Natural killer cell (primary cell): ENCODE results near the gene SHISA6. TPM values are rescaled to one million over a fixed set of nuclear protein-coding genes. Genes with fewer than 3 reads are reported as not detected.

Source experiments
- ATAC-seq, 3 donors: fragments of 150-1000 bp in 2 of 3; fragments of 200-7000 bp in 1 of 3; cut with Tn5 transposase; 1 replicate in 1 of 3; 2 replicates in 2 of 3; pipeline ENCODE4 v1.10.0; 2021; ENCODE audit warnings: mild to moderate bottlenecking in 2 of 3, moderate library complexity in 2 of 3
- DNase-seq, 2 donors: peaks; one replicate each; pipeline versions ENCODE4 v3.0.0 to v3.0.0-alpha.2; 2013 to 2021; ENCODE audit warnings: mixed read lengths in 1 of 2
- H3K27ac ChIP-seq: one replicate; pipeline ENCODE4 v1.5.1; 2013; ENCODE audit warnings: mild to moderate bottlenecking, low read length
- H3K27me3 ChIP-seq: one replicate; pipeline ENCODE4 v1.6.1; 2013; ENCODE audit warnings: low read length; ENCODE audit not compliant: control insufficient read depth, insufficient read depth
- H3K36me3 ChIP-seq: one replicate; pipeline ENCODE4 v1.6.1; 2013; ENCODE audit warnings: low read length; ENCODE audit not compliant: control insufficient read depth, insufficient read depth
- H3K4me1 ChIP-seq: one replicate; pipeline ENCODE4 v1.6.1; 2013; ENCODE audit warnings: low read length; ENCODE audit not compliant: control insufficient read depth, insufficient read depth
- H3K4me3 ChIP-seq: one replicate; pipeline ENCODE4 v1.5.1; 2013; ENCODE audit warnings: low read length
- H3K9me3 ChIP-seq: one replicate; pipeline ENCODE4 v1.6.1; 2013; ENCODE audit warnings: low read length; ENCODE audit not compliant: control insufficient read depth, insufficient read depth
- H3K27ac Mint-ChIP-seq, 2 donors: one replicate each; pipeline ENCODE4 v1.8.0; 2022; ENCODE audit warnings: mild to moderate bottlenecking in 2 of 2, mixed read lengths in 2 of 2, moderate library complexity in 1 of 2
- H3K27me3 Mint-ChIP-seq, 2 donors: one replicate each; pipeline ENCODE4 v1.8.0; 2022; ENCODE audit warnings: low read depth in 2 of 2, mixed read lengths in 2 of 2
- H3K36me3 Mint-ChIP-seq: one replicate; pipeline ENCODE4 v1.8.0; 2022; ENCODE audit warnings: mixed read lengths
- H3K4me1 Mint-ChIP-seq, 2 donors: one replicate each; pipeline ENCODE4 v1.8.0; 2022; ENCODE audit warnings: mixed read lengths in 2 of 2
- H3K4me3 Mint-ChIP-seq: one replicate; pipeline ENCODE4 v1.8.0; 2022; ENCODE audit warnings: mild to moderate bottlenecking, moderate library complexity, mixed read lengths
- H3K9me3 Mint-ChIP-seq, 2 donors: one replicate each; pipeline ENCODE4 v1.8.0; 2022; ENCODE audit warnings: mixed read lengths in 2 of 2
- WGBS: methylation state at CpG from one replicate; pipeline ENCODE4 v1.1.7; 2013; ENCODE audit warnings: missing lambda C conversion rate; ENCODE audit not compliant: insufficient coverage; 5-methylcytosine and 5-hydroxymethylcytosine counted together
- intact Hi-C: fragments of 100-400 bp; cut with micrococcal nuclease; formaldehyde crosslinking; loops from one replicate; pipeline ENCODE4 v1.14.2; 2022
- total RNA-seq, 4 donors: library from RNA; stranded (reverse); fragments of 120-200 nt in 1 of 4; gene quantifications; one replicate each; pipeline versions ENCODE4 v1.2.3 to v1.2.4, GENCODE V29; 2013 to 2022
- TF ChIP-seq, protein P1 (sequence below): fragments of 200-600 bp; IDR thresholded peaks from one replicate; pipeline ENCODE4 v1.8.0; 2022; ENCODE audit warnings: antibody characterized with exemption

The SHISA6 gene
- total RNA-seq, 3 donors from 2014 or later (not counting 1 experiment from before 2014, with no cell fraction given): not detected

DNA sequence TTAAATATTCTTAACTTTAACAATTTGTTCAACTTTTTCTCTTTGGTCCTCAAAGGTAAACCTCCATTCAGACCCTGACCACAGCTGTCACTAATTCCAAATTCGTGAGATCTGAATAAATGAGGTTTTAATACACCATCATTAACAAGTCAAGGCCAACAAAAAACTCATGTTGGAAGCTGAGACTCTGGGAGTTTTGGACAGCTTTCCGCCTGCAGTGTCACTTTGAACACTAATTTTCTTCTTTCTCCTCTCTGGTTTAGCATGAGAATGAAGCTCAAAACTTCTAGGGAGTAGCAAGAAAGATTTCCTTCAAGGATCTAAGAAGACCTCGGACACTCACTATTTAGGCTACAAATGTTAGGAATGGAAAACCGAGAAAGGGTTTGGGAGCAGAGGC, 324.6 kb downstream of the SHISA6 start:
- H3K27me3 Mint-ChIP-seq: no peaks in the 10 kb centered on the region
- Histone ChIP-seq H3K27me3 (no peaks in the 10 kb centered on the region), H3K36me3 (no peaks in the 10 kb centered on the region), H3K4me1 (no peaks in the 10 kb centered on the region), H3K9me3 (no peaks in the 10 kb centered on the region), H3K4me3 (no peak overlapping the region), H3K27ac (no peak overlapping the region)
- no peak for ATAC-seq
- no peak overlapping the region for H3K27ac Mint-ChIP-seq
- peaks cover 12% of the 10 kb centered on the region in 2 donors for H3K9me3 Mint-ChIP-seq
- no peak for DNase-seq
- 82% methylated on average over 4 of the region's 4 CpGs for WGBS
- H3K36me3 Mint-ChIP-seq: no peaks in the 10 kb centered on the region
- intact Hi-C loops: no loop called here
- TF ChIP-seq, protein P1, sequence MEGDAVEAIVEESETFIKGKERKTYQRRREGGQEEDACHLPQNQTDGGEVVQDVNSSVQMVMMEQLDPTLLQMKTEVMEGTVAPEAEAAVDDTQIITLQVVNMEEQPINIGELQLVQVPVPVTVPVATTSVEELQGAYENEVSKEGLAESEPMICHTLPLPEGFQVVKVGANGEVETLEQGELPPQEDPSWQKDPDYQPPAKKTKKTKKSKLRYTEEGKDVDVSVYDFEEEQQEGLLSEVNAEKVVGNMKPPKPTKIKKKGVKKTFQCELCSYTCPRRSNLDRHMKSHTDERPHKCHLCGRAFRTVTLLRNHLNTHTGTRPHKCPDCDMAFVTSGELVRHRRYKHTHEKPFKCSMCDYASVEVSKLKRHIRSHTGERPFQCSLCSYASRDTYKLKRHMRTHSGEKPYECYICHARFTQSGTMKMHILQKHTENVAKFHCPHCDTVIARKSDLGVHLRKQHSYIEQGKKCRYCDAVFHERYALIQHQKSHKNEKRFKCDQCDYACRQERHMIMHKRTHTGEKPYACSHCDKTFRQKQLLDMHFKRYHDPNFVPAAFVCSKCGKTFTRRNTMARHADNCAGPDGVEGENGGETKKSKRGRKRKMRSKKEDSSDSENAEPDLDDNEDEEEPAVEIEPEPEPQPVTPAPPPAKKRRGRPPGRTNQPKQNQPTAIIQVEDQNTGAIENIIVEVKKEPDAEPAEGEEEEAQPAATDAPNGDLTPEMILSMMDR: no peak
- H3K4me1 Mint-ChIP-seq: no peaks in the 10 kb centered on the region
- H3K4me3 Mint-ChIP-seq: no peak overlapping the region

- Histone ChIP-seq H3K27ac (no peak overlapping the region), H3K36me3 (no peaks in the 10 kb centered on the region), H3K27me3 (no peaks in the 10 kb centered on the region), H3K4me1 (no peaks in the 10 kb centered on the region), H3K9me3 (peaks cover 6% of the 10 kb centered on the region), H3K4me3 (no peak overlapping the region)
- intact Hi-C loops: no loop called here
- Mint-ChIP-seq H3K27ac (no peak overlapping the region), H3K4me1 (no peaks in the 10 kb centered on the region), H3K4me3 (no peak overlapping the region), H3K27me3 (no peaks in the 10 kb centered on the region), H3K9me3 (peaks cover 4% of the 10 kb centered on the region in 2 donors), H3K36me3 (no peaks in the 10 kb centered on the region)
- TF ChIP-seq, protein P1: no peak
- ATAC-seq: no peak
- no peak for DNase-seq
- 65% methylated on average over 1 of the region's 3 CpGs for WGBS
Measured at GRCh38 chr17:11578998-11579397, 338.0 kb downstream of the SHISA6 start.

- H3K27me3 ChIP-seq: no peaks in the 10 kb centered on the region
- TF ChIP-seq, protein P1: no peak
- H3K36me3 ChIP-seq: no peaks in the 10 kb centered on the region
- Mint-ChIP-seq H3K36me3 (no peaks in the 10 kb centered on the region), H3K4me3 (no peak overlapping the region), H3K9me3 (peaks cover 4 to 6% of the 10 kb centered on the region in 2 donors), H3K27ac (no peak overlapping the region), H3K27me3 (no peaks in the 10 kb centered on the region), H3K4me1 (no peaks in the 10 kb centered on the region)
- H3K4me3 ChIP-seq: no peak overlapping the region
- DNase-seq (no peak), ATAC-seq (no peak)
- 81% methylated on average over 3 of the region's 3 CpGs for WGBS
- no peak overlapping the region for H3K27ac ChIP-seq
- intact Hi-C loops: no loop called here
- no peaks in the 10 kb centered on the region for H3K4me1 ChIP-seq
- peaks cover 6% of the 10 kb centered on the region for H3K9me3 ChIP-seq
Measured at GRCh38 chr17:11580677-11581076, 339.7 kb downstream of the SHISA6 start.

- H3K27me3 Mint-ChIP-seq: no peaks in the 10 kb centered on the region
- TF ChIP-seq, protein P1: no peak
- ATAC-seq (no peak), DNase-seq (no peak)
- no peaks in the 10 kb centered on the region for H3K4me1 Mint-ChIP-seq
- Histone ChIP-seq H3K27ac (no peak overlapping the region), H3K4me3 (no peak overlapping the region), H3K4me1 (no peaks in the 10 kb centered on the region), H3K27me3 (no peaks in the 10 kb centered on the region), H3K36me3 (no peaks in the 10 kb centered on the region), H3K9me3 (peaks cover 6% of the 10 kb centered on the region)
- no peak overlapping the region for H3K4me3 Mint-ChIP-seq
- H3K9me3 Mint-ChIP-seq: peaks cover 2 to 4% of the 10 kb centered on the region in 2 donors
- no peak overlapping the region for H3K27ac Mint-ChIP-seq
- intact Hi-C loops: no loop called here
- whole genome bisulfite sequencing: 80% methylated on average over 5 of the region's 5 CpGs
- no peaks in the 10 kb centered on the region for H3K36me3 Mint-ChIP-seq
Measured at GRCh38 chr17:11582217-11582616, 341.2 kb downstream of the SHISA6 start.
